PFSK-1 (cell line): ENCODE results near the gene LYPLA2.

Source experiments
- FOXP2 ChIP-seq: optimal IDR thresholded peaks from 2 replicates; pipeline ENCODE3; 2011; ENCODE audit warnings: borderline replicate concordance, control low read depth, inconsistent platforms; ENCODE audit not compliant: insufficient read depth; ENCODE audit errors: extremely low read length, extremely low read depth
- POLR2AphosphoS5 ChIP-seq: IDR thresholded peaks from 2 replicates; pipeline ENCODE4 v1.6.1; 2012; ENCODE audit warnings: low read depth, mild to moderate bottlenecking, control low read depth, low read length, moderate library complexity
- REST ChIP-seq, 2 experiments: IDR thresholded peaks; 2 replicates each; pipeline versions ENCODE4 v1.6.1 to v1.8.0; 2011 to 2012; ENCODE audit warnings: low read depth in 2 of 2, low read length in 2 of 2, control low read depth in 1 of 2, inconsistent platforms in 1 of 2, mild to moderate bottlenecking in 1 of 2, moderate library complexity in 1 of 2; ENCODE audit not compliant: insufficient read depth in 1 of 2
- SIN3A ChIP-seq: IDR thresholded peaks from 2 replicates; pipeline ENCODE4 v1.6.1; 2012; ENCODE audit warnings: mild to moderate bottlenecking, low read length, moderate library complexity, borderline replicate concordance; ENCODE audit not compliant: insufficient read depth
- TAF1 ChIP-seq: IDR thresholded peaks from 2 replicates; pipeline ENCODE4 v1.6.1; 2012; ENCODE audit warnings: low read length, control low read depth, borderline replicate concordance; ENCODE audit not compliant: insufficient read depth

The LYPLA2 gene

DNA sequence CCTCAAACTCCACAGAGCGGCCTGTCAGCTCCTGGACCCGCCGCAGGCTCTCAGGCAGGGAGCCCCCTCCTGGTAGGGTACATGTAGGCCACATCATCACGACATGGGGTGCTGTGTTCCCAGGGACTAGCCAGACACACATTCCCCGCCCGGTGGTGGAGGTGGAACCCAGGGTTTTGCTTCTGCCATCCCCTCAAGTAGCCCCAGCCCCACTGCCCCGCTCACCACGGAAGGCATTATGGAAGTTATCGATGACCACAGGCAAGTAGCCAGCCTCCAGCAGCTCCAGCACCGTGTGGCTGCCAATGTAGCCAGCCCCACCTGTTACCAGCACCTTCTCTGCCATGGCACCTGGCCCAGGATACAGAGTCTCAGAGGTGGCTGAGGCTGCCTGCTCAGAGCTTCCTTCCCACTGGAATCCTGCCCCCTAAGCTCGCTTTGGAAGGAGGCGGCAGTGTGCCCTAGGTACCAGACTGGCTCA lies 7.8 kb downstream of the LYPLA2 start:
- no peak for TF ChIP-seq SIN3A
- no peak for TF ChIP-seq POLR2AphosphoS5
- no peak for TF ChIP-seq TAF1
- TF ChIP-seq REST (IDR thresholded peaks at IDR 0.05; ENCODE audit: insufficient read depth in 1 of 2, low read depth in 2 of 2, low read length in 2 of 2), result no peak
- TF ChIP-seq FOXP2, result no peak

DNA sequence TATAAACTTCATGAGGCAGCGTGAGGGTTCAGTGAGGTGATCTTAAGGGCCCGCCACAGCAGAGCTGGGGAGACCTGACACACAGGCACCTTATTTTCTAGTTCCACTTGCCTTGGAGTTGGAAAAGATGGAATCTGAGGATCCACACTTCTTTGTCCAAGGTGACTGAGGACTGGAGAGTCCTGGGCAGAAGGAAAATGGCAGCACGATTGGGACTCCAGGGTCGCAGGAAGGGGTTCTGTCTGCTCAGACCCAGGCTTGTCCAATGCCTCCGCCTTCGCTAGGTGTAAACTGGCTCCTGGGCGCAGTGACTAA lies 8.3 kb downstream of the LYPLA2 start:
- TF ChIP-seq POLR2AphosphoS5, result no peak
- TF ChIP-seq TAF1, result no peak
- TF ChIP-seq REST (IDR thresholded peaks at IDR 0.05; ENCODE audit: insufficient read depth in 1 of 2, low read depth in 2 of 2, low read length in 2 of 2), result no peak
- no peak for TF ChIP-seq SIN3A
- TF ChIP-seq FOXP2, result no peak

GRCh38 chr1:23799570-23800399 lies 8.8 kb downstream of the LYPLA2 start:
- TF ChIP-seq POLR2AphosphoS5, result no peak
- TF ChIP-seq SIN3A, result no peak
- no peak for TF ChIP-seq REST (IDR thresholded peaks at IDR 0.05; ENCODE audit: insufficient read depth in 1 of 2, low read depth in 2 of 2, low read length in 2 of 2)
- no peak for TF ChIP-seq FOXP2
- TF ChIP-seq TAF1, result no peak

- TF ChIP-seq REST (IDR thresholded peaks at IDR 0.05; ENCODE audit: insufficient read depth in 1 of 2, low read depth in 2 of 2, low read length in 2 of 2) (0 out of 4 replicates have a peak, but pooled peaks of 1 of the 2 experiments have one; percentile 29), FOXP2 (peak; percentile 89), TAF1 (0 out of 2 replicates have a peak, but pooled peaks have one; percentile 54), POLR2AphosphoS5 (peak; percentile 74), SIN3A (peak; percentile 17; the same call in 1 of the 2 replicates)
These were observed 9.7 kb downstream of the LYPLA2 start, which contains the start of gene GALE for GRCh38 chr1:23800400-23801337. Gene GALE (minus strand): TSS chr1:23800754. CDS start chr1:23799007, 1,747 bp downstream.
